WI38 (cell line): Measurements from ENCODE around the gene SPIN1.
"Not testable (repeated sequence)": the region's sequence is repeated elsewhere in the genome, so short reads cannot be mapped to it uniquely, and the experiment has no call there.

Source experiments
- H3K4me3 ChIP-seq: 2 replicates; pipeline ENCODE4 v1.5.1; 2011; ENCODE audit warnings: low read depth, mild to moderate bottlenecking, control low read depth, low read length
- TF ChIP-seq, protein P1 (sequence below): IDR thresholded peaks from 2 replicates; pipeline ENCODE4 v1.5.1; 2012; ENCODE audit warnings: low read depth, mild to moderate bottlenecking, control low read depth, low read length

The SPIN1 gene

DNA sequence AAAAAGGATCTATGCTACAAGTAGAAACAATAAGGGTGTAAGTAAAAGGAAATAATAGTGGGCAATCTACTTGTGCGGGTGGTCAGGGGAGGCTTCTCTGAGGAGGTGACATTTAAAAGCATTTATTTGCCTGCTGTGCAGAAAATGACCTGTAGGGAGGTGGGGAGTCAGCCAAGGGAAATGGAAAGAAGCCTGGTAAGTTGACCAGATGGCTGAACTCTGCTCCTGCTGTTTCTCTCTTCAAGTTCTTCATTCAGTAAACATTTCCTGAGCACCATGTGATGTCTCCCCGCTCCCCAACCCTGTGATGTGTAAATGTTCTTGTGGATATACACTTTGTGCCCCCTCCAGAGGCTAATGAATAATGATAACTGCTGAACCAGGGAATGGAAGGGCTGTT lies 9.9 kb upstream of the SPIN1 start:
- no peak overlapping the region for H3K4me3 ChIP-seq
- TF ChIP-seq, protein P1, sequence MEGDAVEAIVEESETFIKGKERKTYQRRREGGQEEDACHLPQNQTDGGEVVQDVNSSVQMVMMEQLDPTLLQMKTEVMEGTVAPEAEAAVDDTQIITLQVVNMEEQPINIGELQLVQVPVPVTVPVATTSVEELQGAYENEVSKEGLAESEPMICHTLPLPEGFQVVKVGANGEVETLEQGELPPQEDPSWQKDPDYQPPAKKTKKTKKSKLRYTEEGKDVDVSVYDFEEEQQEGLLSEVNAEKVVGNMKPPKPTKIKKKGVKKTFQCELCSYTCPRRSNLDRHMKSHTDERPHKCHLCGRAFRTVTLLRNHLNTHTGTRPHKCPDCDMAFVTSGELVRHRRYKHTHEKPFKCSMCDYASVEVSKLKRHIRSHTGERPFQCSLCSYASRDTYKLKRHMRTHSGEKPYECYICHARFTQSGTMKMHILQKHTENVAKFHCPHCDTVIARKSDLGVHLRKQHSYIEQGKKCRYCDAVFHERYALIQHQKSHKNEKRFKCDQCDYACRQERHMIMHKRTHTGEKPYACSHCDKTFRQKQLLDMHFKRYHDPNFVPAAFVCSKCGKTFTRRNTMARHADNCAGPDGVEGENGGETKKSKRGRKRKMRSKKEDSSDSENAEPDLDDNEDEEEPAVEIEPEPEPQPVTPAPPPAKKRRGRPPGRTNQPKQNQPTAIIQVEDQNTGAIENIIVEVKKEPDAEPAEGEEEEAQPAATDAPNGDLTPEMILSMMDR: peak; percentile 11; the same call in 1 of the 2 replicates

DNA sequence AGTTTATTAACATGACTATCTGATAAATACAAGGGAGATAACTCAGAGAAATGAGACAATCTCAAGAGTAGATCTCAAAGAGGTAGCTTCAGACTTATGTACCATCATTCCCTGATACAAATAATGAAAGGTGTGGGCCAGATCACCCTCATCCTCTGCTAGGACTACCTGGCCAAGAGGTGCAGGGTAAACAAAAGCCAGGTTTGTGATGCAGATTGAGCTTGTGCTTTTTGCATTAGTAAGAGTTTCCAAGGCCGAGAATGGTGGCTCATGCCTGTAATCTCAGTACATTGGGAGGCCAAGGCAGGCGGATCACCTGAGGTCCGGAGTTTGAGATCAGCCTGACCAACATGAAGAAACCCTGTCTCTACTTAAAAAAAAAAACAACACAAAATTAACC lies 8.9 kb upstream of the SPIN1 start:
- TF ChIP-seq, protein P1: no peak
- H3K4me3 ChIP-seq: no peak overlapping the region

DNA sequence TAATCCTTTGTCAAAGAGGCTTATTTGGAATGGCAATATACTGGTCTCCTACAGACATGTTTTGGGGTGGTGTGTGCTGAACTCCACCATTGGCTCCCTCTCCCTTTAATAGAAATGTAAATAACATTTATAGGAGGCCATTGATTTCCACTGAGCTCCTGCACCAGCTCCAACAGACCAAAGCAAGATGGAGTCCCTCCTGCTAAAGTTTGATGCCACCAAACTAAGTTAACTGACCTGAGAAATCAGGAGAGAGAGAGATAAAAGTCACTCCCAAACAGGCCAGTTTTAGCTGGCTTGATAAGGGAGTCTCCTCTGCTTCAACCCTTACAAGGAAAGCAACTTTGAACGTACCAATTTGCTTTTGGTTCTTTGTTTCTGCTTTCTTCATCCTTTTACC lies 8.1 kb upstream of the SPIN1 start:
- TF ChIP-seq, protein P1: no peak
- H3K4me3 ChIP-seq: no peak overlapping the region

DNA sequence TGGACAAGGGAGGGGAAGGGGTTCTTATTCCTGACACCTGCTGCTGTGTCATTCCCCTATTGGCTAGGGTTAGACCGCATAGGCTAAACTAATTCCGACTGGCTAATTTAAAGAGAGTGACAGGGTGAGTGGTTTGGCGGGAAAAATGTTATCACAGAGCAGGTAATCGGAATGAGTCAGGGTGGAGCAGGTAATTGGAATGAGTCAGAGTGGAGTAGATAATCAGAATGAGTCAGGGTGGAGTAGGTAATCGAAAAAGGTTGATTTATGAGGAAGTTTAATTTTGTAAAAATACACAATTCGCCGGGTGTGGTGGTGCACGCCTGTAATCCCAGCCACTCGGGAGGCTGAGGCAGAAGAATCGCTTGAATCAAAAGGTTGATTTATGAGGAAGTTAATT lies 6.9 kb upstream of the SPIN1 start:
- H3K4me3 ChIP-seq: not testable (repeated sequence)

DNA sequence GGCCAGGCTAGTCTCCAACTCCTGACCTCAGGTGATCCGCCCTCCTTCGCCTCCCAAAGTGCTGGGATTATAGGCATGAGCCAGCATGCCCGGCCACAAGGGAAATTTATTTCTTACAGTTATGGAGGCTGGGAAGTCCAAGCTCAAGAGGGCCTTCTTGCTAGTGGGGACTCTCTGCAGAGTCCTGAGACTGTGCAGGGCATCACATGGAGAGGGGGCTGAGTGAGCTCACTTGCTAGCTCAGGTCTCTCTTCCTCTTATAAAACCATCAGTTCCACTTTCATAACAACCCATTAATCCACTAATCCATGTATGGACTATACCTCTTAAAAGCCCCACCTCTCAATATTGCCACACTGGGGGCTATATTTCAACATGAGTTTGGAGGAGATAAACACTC lies 5.1 kb upstream of the SPIN1 start:
- H3K4me3 ChIP-seq: no peak overlapping the region
- TF ChIP-seq, protein P1: no peak

DNA sequence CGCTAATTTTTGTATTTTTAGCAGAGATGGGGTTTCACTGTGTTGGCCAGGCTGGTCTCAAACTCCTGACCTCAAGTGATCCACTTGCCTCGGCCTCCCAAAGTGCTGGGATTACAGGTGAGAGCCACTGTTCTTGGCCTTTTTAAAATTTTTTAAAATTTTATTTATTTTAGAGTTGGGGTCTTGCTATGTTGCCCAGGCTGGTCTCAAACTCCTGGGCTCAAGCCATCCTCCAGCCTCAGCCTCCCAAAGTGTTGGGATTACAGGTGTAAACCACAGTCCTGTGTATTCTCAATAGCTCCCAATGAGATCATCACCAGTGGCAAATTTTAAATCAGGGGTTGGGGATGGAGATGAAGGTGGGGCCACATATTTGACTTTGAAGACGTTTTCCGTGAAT lies 2.1 kb upstream of the SPIN1 start:
- not testable (repeated sequence) for H3K4me3 ChIP-seq

DNA sequence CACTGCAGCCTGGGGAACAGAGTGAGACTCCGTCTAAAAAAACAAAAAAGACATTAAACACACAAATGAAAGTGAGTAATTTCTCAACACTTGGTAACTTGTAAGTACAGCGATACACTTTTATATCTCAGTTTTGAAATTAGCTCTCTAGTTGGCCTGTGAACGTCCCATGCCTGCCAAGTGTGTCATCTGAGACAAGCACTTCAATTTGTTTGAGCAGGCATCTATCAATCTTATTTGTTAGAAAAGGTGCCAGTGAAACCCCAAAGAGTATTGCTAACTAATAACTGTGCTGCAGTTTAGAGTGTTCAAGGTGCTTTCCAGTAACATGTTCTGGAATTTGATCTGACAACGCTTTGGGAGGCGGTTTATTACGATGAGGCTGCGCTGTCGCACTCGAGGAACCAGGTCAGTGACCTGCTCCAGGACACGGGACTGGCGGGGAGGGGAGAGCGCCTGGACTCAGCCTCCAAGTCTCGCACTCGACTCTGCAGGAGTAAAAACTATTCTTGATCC lies 1.1 kb upstream of the SPIN1 start:
- peak overlapping the region; percentile 84 for H3K4me3 ChIP-seq
- TF ChIP-seq, protein P1: no peak

DNA sequence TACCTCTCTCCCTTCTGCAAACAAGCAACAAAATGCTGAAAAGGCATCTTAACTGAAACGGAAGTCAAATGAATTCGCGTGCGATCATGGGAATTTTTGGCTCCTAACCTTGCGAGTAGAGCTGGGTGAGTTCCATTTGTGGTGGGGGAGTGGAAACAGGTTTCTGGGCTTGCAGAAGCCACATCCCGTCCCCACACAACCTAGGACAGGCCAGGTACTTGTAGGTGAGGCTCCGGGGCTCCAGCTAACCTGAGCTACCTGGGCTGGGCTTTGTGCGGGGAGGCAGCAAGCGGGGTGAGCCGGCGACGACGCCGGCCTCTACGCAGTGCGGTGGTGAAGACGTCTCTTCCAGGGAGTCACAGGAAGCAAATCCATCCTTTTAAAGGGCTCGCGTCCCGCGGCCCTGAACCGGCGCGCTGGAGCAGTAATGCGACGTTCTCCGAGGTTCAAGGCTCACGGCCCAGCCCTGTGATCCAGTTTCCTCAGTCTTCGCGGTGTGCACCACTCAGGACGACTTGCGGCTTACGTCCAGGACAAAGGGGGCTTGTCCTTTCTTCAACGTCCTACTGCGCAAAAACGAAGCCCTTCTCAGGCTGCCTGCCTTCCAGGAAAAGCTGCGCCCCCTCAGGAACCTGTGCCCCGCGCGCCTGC lies 567 bp upstream of the SPIN1 start:
- peak overlapping the region; percentile 84 for H3K4me3 ChIP-seq
- TF ChIP-seq, protein P1: no peak
